ENCODE data around the gene PAEP.

DNA sequence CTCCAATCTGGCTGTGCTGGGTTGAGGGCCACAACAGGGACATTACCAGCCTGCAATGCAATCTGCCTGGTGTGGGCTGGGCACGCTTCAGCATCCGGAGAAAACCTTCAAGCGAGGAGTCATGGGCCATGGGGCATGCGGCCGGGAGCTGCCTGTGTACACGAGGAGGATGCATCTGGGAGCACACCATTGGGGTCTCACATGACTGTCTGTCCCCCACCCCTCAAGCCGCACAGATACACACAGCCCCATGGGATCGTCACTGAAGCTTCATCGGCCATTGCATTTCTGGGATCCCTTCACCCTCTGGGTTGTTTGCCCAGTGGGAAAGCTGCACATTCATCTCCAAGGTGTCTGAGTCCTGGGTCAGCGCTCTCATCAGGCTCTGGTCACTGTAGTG lies 30.5 kb upstream of the PAEP start:
- TF ChIP-seq, protein P1, sequence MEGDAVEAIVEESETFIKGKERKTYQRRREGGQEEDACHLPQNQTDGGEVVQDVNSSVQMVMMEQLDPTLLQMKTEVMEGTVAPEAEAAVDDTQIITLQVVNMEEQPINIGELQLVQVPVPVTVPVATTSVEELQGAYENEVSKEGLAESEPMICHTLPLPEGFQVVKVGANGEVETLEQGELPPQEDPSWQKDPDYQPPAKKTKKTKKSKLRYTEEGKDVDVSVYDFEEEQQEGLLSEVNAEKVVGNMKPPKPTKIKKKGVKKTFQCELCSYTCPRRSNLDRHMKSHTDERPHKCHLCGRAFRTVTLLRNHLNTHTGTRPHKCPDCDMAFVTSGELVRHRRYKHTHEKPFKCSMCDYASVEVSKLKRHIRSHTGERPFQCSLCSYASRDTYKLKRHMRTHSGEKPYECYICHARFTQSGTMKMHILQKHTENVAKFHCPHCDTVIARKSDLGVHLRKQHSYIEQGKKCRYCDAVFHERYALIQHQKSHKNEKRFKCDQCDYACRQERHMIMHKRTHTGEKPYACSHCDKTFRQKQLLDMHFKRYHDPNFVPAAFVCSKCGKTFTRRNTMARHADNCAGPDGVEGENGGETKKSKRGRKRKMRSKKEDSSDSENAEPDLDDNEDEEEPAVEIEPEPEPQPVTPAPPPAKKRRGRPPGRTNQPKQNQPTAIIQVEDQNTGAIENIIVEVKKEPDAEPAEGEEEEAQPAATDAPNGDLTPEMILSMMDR (IDR thresholded peaks at IDR 0.05), result no peak
- no peak for TF ChIP-seq POLR2A (IDR thresholded peaks at IDR 0.05)

Data from right lobe of liver (tissue), 4 donors.